GM18519 (cell line): Measurements from ENCODE around the gene ZNF334.

Experiments
- ATAC-seq: cut with Tn5 transposase; IDR thresholded peaks from one replicate; pipeline ENCODE4 v1.9.1; 2021; ENCODE audit warnings: mild to moderate bottlenecking, moderate library complexity; ENCODE audit not compliant: unreplicated experiment, low FRiP score

ZNF334 gene

DNA sequence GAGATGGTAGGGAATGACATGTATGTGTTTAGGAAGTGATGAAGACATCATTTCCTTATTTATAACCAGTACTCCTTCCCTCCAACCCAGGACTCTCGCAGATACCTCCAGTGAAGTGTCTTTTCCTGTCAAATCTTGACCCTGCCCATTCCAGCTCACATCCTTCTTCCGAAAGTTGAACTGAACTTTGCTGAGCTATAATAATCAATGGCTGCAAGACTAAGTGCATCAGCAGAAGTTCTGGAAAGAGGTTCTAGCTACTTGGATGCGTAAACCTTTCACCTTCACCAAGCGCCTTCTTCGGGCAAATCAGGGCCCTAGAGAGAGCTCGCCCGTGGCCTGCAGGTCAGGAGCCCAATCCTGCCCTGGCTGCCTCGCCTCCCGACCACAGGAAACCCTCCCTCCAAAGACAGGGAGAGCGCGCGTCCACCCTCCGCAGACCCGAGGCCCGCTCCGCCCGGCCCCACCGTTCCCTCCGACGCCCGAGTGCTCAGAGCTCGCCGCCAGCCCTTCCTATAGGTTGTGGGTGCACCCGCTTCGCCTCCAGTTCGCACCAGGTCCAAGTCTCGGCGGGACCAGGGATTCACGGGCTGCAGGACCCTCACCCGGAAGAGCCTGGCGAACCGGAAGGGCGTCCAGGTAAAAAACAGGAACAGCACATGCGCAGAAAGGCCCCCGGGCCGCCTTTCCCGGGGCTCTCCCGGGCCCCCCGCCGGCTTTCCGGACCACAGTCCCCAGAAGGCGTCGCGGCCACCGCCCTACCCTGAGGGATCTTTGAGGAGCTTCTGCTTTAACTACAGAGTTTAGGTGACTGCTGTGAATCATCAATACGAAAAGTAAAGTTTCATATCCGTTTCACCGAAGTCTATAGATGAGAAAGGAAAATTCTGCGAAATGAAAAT is at the start of gene ZNF334:
Gene ZNF334, minus strand, starts transcription at position 617 of the 902 bp plus-strand sequence. CDS start 1,457 bp downstream, outside the sequence.
- no peak for ATAC-seq

DNA sequence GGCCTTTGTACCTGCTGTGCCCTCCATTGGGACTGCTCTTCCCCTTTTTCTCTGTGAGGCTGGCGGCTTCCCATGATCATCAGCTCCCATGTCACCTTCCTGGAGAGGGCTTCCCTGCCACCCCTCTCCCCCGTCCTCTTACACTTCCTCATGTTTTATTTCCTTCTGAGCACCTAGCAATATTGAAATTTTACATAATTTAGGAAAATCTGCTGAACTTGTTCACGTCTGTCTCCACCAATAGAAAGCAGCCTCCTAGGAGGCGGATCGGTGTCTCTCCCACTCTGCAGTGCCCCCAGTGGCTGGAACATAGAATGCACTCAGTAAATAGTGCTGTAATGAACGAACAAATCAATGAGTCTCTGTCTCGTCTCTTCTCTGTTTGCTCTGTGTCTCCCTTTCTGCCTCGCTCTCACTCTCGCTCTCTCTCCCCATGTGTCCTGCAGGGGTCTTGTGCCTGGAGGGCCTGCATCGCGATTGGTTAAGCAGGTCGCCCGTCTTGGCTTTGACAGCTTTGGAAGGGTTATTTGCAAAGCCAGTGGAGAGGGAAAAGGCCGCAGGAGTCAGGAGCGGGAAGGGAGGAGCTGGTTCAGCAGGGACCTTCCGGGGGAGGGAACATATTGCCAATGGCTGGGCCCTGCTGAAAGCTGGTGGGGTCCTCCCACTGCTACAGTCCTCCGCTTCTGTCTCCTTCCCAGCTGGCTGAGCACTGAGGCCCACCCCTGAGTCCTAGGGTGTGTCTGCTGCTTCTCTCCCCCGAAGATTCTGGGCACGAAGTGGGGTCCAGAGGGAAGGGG is 49.2 kb upstream of the ZNF334 start:
- no peak for ATAC-seq

DNA sequence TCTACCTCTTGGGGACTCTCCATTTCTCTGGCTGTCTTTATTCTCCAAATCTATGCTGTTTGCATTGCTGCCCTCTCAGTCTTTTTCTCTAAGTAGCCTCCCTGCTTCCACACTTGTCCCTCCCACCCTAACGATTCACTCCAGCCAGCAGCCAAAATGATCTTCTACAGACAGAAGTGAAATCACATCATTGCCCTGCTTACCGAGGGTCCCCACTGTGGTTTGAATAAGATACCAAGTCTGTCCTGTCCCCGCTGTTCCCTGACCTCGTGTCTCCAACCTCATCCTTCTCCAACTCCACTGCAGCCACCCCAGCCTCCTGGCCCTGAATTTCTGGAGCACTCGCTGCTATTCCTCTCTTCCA is 48.6 kb upstream of the ZNF334 start:
- ATAC-seq = no peak

DNA sequence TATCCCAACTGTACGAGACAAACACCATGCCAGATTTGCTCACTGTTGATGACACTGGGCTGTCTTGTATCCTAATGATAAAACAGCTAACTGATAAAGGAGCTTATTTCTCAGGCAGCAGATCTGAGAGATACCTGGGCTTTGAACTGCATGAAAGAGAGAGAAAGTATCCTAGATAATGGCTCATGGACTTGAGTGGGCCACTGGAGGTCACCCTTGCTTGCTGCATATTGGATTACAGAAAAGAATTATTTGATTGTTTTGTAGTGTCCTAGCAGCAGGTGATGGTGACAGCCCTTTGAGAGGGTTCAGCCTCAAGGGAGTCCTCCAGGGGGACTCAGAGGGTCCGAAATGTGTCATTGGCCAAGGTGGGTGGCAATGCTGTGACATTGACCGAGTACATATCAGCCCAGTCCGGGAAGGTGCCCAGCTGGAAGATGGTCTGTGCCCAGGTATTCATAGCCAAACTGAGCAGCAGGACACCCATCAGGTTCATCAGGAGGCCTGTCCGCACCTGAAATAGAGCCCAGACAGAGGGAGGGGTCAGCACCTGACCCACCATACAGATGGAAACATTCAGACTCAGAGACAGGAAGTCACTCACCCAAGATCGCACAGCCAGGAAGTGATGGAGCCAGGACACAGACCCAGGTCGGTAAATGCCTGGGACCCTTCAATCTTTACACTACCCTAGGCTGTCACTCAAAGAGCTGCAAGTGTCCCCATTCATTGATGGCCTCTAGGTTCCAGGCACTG is 46.5 kb upstream of the ZNF334 start:
- ATAC-seq = no peak

DNA sequence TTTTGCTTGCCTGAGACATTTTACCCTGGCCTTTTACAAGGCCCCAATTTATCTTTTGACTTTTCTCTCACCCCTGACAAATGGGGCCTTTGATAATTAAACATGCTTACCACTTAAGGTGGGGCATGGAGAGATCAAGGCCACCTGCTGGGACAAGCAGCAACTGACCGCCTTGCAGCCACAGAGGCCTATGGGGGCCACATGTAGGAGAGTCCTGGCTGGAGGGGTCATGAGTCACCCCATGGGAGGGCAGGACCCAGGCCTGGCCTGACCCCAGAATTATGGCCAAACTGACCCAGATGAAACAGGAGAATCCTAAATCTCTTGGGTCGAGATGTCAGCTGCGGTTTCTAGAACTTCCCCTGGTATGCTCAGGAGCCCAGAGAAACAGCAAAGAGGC is 45.6 kb upstream of the ZNF334 start:
- ATAC-seq = no peak

DNA sequence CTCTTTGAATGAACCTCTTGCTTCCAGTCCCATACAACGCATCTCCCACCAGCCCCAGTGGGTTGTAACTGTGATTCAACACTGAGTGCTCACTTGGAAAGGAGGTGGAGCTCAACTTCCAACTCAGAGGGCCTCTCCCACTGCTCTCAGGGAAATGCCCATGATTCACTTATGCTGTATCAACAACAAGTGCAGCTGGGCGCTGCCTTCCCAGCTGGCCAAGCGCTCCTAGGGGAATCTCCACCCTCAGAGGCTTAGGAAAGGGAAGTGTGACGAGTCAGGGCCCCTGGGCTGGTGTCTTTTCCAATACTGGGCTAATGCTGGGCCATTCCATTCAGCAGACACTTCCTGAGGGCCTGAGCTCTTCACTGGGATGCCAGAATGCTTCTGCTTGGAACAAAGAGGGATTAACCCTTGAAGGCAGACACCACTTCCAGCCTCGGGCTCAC is 45.2 kb upstream of the ZNF334 start:
- no peak for ATAC-seq

DNA sequence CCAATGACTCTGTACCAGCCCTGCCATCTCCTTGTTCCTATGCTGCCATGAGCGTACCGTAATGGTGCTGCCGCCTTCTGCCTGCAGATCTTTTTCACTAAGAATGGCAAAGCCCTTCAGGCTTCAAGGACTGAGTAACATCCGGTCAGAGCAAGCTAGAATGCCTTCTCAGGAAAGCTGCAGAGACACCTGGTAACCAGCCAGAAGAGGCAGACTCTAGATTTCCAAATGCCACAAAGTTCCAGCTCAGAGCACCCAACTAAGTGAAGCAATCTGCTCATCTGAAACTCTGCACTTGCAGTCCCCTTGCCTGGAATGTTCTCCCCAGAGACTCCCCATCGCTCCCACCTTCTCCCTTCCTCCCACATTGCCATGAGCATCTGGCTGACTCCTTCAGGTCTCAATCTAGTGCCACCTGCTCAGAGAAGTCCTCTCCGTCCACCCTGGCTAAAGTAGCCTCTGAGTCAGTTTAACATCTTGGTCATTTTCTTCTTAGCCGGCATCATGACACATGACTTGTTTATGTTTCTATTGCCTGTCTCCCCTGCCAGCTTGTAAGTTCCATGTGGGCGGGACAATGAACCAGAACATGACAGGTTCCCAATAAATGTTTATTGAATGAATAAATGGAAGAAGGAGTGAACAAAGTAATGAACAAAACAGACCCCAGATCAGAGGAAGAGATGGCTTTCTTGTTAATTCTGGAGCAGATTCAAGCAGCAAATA is 44.0 kb upstream of the ZNF334 start:
- no peak for ATAC-seq

DNA sequence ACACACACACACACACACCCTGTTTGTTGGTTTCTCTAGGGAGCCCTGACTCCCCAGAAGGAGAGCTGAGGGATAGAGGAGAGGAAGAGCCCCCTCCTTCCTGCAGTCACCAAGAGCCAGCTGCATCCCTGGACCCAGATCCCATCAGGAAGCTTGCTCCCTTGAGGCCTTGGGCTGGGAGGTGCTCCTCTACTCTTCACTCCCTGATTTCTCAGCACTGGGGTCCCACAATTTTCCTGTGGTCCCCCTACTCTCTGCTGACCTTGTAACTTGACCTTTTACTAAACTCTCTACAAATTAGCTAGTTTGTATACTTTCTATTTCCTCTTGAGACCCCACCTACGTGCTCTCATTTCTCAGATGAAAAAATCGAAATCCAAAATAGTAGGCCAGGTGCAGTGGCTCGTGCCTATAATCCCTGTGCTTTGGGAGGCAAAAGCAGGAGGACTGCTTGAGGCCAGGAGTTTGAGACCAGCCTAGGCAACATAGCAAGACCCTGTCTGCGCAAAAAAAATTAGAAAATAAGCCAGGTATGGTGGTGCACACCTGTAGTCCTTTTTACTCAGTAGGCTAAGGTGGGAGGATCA is 42.1 kb upstream of the ZNF334 start:
- no peak for ATAC-seq

DNA sequence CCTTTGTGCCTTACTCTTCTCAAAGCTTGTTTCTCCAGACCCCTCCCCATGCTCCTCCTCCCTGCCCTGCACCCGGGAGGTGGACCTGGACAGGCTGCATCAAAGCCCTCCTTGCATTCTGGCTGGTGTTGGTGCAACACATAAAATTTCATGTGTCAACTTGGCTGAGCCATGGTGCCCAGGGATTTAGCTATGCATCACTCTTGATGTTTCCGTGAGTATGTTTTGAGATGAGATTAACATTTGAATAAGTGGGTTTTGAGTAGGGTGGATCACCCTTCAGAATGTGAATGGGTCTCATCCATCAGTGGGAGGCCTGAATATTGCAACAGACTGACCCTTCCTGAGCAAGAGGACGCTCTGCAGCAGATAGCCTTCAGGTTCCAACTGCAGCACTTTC is 41.5 kb upstream of the ZNF334 start:
- ATAC-seq = no peak

DNA sequence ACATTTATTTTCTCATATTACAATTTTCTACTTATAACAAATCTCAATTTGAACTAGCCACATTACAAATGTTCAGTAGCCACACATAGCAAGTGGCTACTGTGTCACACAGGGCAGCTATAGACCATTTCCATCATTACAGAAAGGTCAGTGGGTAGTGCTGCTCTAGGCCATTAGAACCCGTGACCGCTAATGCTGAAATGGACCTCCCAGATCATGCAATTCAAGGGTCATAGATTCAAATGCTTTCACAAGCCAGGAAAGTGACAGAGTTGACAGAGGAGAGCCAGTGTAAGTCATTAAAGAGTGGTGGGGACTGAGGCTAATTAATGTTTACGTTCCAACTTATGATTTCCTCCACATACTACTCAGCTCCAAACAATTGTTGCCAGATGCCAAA is 40.6 kb upstream of the ZNF334 start:
- ATAC-seq = no peak

DNA sequence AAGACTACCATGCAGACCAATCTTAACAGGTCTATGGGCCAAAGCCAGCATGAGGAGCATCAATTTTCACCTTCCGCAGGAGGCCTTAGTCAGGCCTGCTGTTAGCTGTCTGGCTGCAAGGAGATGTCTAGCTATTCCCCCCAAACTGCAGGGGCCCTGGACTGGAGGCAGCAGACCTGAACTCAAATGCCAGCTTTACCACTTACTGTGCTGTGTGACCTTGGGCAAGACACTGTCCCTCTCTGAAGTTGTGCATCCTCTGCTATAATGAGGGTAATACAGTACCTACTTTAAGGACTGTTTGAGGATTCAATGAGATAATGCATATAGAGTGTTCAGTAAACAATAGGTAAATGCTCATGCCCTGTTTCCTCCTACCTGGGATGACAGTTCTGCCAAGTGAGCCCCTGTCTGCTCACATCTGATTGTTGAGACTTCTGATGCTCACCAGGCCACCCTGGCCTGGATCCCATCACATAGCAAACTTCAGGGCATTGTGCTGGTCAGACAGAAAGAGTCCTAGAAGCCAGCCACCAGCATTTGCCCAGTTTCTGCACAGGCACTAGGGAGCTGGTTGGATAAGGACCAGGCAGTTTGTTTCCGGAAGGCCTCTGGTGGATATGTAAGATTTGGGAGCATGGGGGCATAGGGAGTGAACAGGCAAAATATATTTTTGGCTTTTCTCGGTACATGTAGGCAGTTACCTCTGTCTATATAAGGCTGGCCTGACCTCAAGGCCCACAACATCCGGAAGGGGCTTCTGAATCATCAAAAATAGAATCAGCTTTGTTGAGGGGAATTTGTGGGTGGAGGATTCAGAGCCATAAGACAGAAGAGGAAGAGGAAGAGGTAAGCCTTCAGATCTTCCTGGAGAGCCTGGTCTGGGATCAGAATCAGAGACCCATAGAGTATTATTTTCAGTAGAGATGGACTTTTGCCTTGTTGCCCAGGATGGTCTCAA is 39.4 kb upstream of the ZNF334 start:
- ATAC-seq = no peak

DNA sequence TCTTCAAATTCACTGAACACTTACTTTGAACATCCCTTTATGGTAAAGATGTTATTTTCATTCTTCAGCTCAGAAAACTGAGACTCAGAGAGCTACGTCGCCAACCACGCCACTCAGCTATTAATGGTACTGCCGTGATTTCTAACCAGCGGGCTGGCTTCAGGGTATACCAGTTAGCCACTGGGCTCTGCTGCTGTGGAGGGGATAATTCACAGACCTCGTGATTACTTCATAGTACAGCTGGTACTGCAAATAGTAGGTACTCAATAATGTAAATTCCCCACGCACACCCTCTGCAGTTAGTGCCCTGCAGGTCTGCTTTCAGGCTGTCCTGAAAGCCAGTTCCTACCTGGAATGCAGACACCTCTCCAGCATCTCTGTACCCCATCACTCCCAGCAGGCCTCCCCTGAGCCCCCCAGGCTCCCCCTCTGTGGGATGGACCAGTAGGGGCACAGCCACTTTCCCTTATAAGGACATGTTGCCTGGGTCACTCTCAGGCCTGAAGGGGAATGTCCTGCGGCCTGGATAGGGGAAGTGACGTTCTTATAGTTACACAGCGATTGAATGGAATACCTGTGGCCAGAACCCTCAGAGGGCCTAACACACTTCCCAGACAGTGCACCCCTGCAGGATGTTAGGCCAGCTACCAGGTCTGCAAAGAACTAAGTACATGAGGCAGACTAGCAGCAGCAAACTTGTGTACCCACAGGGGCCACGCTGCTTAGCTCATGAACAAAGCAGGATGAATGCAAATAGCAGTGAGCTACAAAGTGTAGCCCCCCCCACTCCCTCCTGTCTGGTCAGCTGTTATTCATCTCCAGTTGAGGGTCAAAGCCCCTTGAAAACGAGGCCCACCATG is 38.4 kb upstream of the ZNF334 start:
- no peak for ATAC-seq

DNA sequence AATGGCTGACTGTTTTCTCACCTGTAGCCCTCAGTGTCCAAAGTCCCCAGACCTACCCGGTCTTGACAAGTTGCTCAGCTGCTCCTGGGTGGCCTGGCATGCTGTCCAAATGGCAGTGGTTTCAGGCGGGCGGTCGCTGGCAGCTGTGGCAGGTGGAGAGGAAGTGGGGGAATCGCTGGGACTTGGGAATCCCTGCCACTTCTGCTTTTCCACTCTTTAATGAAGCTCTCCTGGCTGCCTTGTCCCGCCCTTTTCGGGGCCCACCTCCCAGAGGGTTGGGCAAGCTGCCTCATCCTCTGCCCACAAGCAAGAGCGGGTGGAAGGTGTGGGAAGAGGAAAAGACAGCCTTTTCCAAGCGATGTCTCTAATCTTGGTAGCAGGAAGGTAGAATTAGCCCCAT is 37.1 kb upstream of the ZNF334 start, which contains the start of gene OCSTAMP:
Gene OCSTAMP, minus strand, starts transcription at position 194 of the 400 bp plus-strand sequence. Its CDS starts 94 bp downstream, at position 100.
- ATAC-seq = no peak

DNA sequence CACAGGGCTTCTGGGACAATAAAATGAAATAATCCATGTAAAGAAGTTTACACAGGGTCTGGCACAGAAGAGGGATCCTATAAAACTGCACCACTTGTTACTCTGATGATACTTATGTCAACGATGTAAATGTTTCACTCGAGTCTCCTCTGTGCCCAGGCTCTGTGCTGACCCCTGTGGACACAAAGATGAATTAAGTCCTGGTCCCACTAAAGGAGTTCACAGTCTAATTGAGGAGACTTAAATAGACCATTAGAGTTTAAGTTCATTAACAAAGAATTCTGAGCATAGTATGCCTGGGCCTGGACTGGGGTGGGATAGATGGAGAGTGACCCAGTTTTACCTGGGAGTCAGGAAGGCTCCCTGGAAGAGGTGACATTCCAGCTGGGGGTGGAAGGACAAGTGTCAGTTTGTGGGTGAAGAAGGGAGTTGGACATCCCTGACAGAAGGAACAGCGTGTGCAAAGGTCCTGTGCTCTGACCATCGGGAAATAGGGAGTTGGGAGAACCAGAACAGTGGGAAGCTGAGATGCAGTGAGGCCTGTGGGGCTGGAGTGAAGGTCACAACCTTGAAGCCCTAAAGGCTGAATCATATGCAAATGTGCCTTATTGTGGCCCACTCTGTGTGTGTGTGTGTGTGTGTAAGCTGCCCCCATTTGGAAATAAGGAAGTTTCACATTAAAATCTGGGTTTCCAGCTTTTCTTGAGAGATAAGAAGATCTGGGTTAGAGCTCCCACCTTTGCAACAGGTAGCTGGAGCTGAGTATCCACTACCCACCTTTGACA is 36.0 kb upstream of the ZNF334 start:
- ATAC-seq = no peak

DNA sequence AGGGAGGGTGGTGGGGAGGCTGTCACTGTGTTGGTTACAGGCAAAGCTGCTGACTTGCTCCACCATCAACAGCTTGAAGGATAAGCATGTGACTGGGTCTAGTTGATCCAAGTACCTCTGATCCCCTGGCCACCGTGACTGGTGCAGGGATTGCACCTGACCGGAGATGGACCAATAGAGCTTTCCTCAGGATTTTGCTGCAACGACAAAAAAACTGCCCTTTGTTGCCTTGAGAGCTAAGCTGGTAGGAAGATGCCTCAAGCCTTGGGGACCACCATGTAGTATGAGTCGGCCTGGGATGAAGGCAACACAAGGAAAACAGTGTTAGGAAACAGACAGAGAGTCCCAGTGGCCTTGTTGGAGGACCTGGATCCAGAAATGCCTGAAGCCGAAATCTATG is 35.3 kb upstream of the ZNF334 start:
- no peak for ATAC-seq

DNA sequence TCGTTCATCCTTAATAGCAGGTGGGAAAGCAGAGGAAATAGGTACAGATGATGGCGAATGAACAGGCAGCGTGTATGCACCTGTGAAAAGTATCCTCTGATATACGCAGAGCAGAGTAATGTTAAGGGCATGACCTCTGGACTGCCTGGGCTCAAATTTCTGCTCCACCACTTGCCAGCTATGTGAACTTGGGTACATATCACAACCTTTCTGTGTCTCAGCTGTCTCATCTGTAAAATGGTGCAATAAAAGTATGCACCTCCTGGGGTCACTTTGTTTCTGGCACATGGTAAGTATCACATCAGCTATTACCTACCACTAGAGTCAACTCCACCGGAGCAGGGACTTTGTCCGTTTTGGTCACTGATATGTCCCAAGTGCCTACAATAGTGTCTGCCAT is 34.6 kb upstream of the ZNF334 start:
- no peak for ATAC-seq

DNA sequence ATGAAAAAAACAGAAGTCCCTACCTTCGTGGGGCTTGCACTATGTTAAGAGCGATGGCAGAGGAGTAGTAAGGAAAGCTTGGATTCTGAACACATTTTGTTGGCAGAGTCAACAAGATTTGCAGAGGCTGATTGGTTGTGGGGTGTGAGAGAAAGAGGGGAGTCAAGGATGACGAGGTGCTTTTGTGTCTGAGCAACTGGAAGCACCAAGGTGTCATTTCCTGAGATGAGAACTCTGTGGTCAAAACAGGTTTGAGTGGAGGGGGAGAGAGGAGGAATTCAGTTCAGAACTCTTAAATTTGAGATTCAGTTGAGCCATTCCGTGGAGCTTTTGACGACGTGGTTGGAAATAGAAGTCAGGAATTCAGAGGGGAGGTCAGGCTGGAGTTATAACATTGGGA is 33.6 kb upstream of the ZNF334 start:
- no peak for ATAC-seq
